ENCODE measurements around the gene GSK3B. TPM values are rescaled to one million over a fixed set of nuclear protein-coding genes. Genes with fewer than 3 reads are reported as not detected.

Gene GSK3B
- total RNA-seq, 1 donor from 2014 or later, result 88.6 TPM

DNA sequence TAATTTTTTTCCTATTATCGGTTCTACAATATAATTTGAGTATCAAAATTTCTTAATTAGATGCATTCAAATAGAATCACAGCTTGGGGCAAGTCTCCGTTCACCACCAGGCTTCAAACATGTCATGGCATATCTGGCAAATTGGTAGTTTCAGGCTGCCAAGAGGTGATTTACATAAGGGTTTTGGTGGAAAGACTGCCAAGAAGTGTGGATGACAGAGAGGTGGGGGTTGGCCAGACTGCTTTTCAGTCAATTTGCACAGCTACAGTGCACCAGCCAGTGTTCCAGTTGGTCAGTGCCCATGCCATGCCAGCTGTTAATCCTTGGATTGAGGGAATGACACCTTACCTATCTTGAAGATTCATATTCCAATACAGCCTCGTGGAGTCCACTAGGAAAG lies 8.4 kb upstream of the GSK3B start:
- Mint-ChIP-seq H3K27me3 (ENCODE audit: insufficient read depth, low read depth) (no peaks in the 10 kb centered on the region), H3K4me3 (no peak overlapping the region), H3K9me3 (no peaks in the 10 kb centered on the region), H3K27ac (no peak overlapping the region), H3K36me3 (peaks cover 38% of the 10 kb centered on the region), H3K4me1 (peaks cover 4% of the 10 kb centered on the region)
- Histone ChIP-seq H3K9me3 (ENCODE audit: low read depth) (no peaks in the 10 kb centered on the region), H3K79me2 (ENCODE audit: low read depth) (peaks cover 38% of the 10 kb centered on the region), H3K4me2 (no peak overlapping the region), H3F3A (ENCODE audit: low read depth) (no peaks in the 10 kb centered on the region), H3K36me3 (no peaks in the 10 kb centered on the region), H3K27me3 (no peaks in the 10 kb centered on the region), H3K4me3 (no peak overlapping the region), H4K20me1 (ENCODE audit: low read depth) (peaks cover 30% of the 10 kb centered on the region), H3K27ac (no peak overlapping the region), H3K4me1 (no peaks in the 10 kb centered on the region), H2AFZ (replicated peaks) (no peak overlapping the region), H3K9ac (no peak overlapping the region)
- no peak for DNase-seq (ENCODE audit: low spot score)
- TF ChIP-seq EZH2phosphoT487 (IDR thresholded peaks at IDR 0.05) (no peak), EZH2 (IDR thresholded peaks at IDR 0.05) (no peak)
- TF ChIP-seq, protein P1, sequence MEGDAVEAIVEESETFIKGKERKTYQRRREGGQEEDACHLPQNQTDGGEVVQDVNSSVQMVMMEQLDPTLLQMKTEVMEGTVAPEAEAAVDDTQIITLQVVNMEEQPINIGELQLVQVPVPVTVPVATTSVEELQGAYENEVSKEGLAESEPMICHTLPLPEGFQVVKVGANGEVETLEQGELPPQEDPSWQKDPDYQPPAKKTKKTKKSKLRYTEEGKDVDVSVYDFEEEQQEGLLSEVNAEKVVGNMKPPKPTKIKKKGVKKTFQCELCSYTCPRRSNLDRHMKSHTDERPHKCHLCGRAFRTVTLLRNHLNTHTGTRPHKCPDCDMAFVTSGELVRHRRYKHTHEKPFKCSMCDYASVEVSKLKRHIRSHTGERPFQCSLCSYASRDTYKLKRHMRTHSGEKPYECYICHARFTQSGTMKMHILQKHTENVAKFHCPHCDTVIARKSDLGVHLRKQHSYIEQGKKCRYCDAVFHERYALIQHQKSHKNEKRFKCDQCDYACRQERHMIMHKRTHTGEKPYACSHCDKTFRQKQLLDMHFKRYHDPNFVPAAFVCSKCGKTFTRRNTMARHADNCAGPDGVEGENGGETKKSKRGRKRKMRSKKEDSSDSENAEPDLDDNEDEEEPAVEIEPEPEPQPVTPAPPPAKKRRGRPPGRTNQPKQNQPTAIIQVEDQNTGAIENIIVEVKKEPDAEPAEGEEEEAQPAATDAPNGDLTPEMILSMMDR (IDR thresholded peaks at IDR 0.05), result no peak

DNA sequence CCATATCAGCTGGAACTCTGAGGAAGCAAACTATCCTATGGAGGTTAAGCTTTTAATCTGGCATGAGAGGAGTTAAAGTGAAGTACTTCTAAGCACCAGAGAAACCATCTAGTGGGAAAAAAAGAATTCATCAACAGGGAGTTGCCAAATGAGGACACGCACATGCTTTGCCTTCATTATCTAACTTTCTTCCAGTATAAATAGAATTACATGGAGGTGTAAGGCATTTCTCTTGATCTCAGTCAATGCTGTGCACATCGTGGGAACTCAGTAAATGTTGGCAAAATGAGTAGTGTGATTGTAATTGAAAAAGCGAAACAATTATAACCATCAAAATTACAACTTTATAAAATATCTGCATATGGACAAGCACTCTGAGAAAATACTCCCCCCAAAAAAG lies 8.0 kb upstream of the GSK3B start:
- H3K27ac ChIP-seq, result no peak overlapping the region
- H3K9me3 ChIP-seq (ENCODE audit: low read depth), result no peaks in the 10 kb centered on the region
- no peaks in the 10 kb centered on the region for H3K27me3 ChIP-seq
- H3K27me3 Mint-ChIP-seq (ENCODE audit: insufficient read depth, low read depth), result no peaks in the 10 kb centered on the region
- H3K79me2 ChIP-seq (ENCODE audit: low read depth), result peaks cover 42% of the 10 kb centered on the region
- no peak overlapping the region for H2AFZ ChIP-seq (replicated peaks)
- no peaks in the 10 kb centered on the region for H3K9me3 Mint-ChIP-seq
- no peak overlapping the region for H3K27ac Mint-ChIP-seq
- DNase-seq (ENCODE audit: low spot score), result no peak
- H3K4me1 Mint-ChIP-seq, result peaks cover 6% of the 10 kb centered on the region
- peaks cover 33% of the 10 kb centered on the region for H4K20me1 ChIP-seq (ENCODE audit: low read depth)
- H3F3A ChIP-seq (ENCODE audit: low read depth), result no peaks in the 10 kb centered on the region
- H3K4me1 ChIP-seq, result no peaks in the 10 kb centered on the region
- H3K4me3 ChIP-seq, result no peak overlapping the region
- peaks cover 40% of the 10 kb centered on the region for H3K36me3 Mint-ChIP-seq
- no peak overlapping the region for H3K4me2 ChIP-seq
- H3K4me3 Mint-ChIP-seq, result no peak overlapping the region
- H3K36me3 ChIP-seq, result no peaks in the 10 kb centered on the region
- H3K9ac ChIP-seq, result no peak overlapping the region
- no peak for TF ChIP-seq EZH2 (IDR thresholded peaks at IDR 0.05)
- no peak for TF ChIP-seq EZH2phosphoT487 (IDR thresholded peaks at IDR 0.05)
- TF ChIP-seq, protein P1 (IDR thresholded peaks at IDR 0.05), result no peak

DNA sequence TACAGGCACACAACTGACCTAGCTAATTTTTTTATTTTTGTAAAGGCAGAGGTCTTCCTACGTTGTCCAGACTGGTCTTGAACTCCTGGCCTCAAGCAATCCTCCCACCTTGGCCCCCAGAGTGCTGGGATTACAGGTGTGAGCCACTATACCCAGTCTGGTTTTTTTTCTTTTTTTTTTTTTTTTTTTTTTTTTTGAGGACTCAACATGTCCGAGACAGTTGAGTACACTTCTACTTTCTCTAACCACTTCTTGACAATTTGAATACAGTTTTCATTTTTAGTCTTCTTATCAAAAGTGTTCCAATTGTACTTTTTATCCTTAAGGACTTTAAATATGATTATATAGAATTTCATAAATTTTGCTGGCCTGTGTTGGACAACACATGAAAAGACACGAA lies 7.4 kb upstream of the GSK3B start:
- TF ChIP-seq EZH2phosphoT487 (IDR thresholded peaks at IDR 0.05) (no peak), EZH2 (IDR thresholded peaks at IDR 0.05) (no peak)
- TF ChIP-seq, protein P1 (IDR thresholded peaks at IDR 0.05), result no peak
- Histone ChIP-seq H3K79me2 (ENCODE audit: low read depth) (peaks cover 48% of the 10 kb centered on the region), H3K36me3 (no peaks in the 10 kb centered on the region), H3K4me1 (peaks cover 3% of the 10 kb centered on the region), H3F3A (ENCODE audit: low read depth) (no peaks in the 10 kb centered on the region), H3K4me3 (no peak overlapping the region), H3K27me3 (no peaks in the 10 kb centered on the region), H4K20me1 (ENCODE audit: low read depth) (peaks cover 39% of the 10 kb centered on the region), H3K4me2 (no peak overlapping the region), H3K9ac (no peak overlapping the region), H3K9me3 (ENCODE audit: low read depth) (no peaks in the 10 kb centered on the region), H3K27ac (no peak overlapping the region), H2AFZ (replicated peaks) (no peak overlapping the region)
- Mint-ChIP-seq H3K27ac (no peak overlapping the region), H3K4me1 (peaks cover 11% of the 10 kb centered on the region), H3K36me3 (peaks cover 40% of the 10 kb centered on the region), H3K9me3 (no peaks in the 10 kb centered on the region), H3K4me3 (no peak overlapping the region), H3K27me3 (ENCODE audit: insufficient read depth, low read depth) (no peaks in the 10 kb centered on the region)
- DNase-seq (ENCODE audit: low spot score), result no peak

Measured in neural progenitor cell (in vitro differentiated cells).